ENCODE results near the gene ZSWIM4.

GRCh38 chr19:13861392-13861713, 66.1 kb downstream of the ZSWIM4 start:
- TF ChIP-seq CTCF (IDR thresholded peaks at IDR 0.05), result no peak
- no peak for TF ChIP-seq POLR2AphosphoS5 (IDR thresholded peaks at IDR 0.05)

All from prostate gland (tissue), 2 donors.